GM18519 (cell line): ENCODE measurements around the gene THEMIS2.

ENCODE experiments used
- ATAC-seq: cut with Tn5 transposase; IDR thresholded peaks from one replicate; pipeline ENCODE4 v1.9.1; 2021; ENCODE audit warnings: mild to moderate bottlenecking, moderate library complexity; ENCODE audit not compliant: unreplicated experiment, low FRiP score

The THEMIS2 gene

DNA sequence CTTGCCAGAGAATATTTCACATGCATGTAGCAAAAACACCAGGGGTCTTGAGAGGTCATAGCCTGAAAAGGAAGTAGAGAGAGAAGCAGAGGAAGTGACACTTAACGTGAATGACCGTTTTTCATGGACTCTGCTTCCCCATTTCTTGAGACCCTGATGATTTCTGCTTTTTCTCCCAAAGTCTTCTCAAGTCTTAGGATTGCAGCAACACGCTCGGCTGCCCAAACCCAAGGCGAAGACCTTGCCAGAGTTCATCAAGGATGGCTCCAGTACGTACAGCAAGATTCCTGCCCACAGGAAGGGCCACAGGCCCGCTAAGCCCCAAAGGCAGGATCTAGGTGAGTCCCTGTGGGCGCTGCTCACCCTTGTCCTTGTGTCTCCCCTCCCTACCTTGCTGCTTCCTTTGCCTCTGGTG lies 12.8 kb downstream of the THEMIS2 start:
- no peak for ATAC-seq

DNA sequence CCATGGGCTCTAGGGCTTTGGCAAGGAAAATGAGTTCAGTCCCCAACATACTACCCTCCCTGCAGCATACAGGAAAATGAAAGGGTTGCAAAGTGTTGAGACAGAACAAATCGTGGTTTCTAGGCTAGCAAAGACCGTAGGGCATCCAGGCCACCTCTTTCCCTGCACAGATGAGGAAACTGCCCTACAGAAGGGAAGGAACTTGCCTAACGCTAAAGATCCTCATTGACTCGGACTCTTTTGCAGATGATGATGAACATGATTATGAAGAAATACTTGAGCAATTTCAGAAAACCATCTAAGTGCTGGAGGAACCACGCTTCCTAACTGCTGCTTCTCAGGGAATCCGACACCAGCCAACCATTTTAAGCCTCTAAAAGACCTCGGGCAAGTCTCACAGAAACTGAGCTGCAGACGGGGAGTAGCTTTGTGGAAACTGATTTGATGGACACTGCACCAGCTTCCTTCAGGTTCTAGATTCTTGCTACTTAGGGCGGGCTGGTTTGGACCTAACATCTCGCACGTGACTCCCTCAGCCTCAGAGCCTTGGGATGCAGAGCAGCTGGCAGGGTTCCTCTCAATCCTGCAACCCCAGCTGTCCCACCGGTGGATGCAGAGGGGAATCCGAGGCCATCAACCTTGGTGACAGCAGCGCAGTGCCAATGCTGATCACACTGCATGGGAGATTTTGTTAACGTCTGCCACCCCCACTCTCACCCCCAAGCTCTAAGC lies 13.4 kb downstream of the THEMIS2 start:
- ATAC-seq, result no peak

DNA sequence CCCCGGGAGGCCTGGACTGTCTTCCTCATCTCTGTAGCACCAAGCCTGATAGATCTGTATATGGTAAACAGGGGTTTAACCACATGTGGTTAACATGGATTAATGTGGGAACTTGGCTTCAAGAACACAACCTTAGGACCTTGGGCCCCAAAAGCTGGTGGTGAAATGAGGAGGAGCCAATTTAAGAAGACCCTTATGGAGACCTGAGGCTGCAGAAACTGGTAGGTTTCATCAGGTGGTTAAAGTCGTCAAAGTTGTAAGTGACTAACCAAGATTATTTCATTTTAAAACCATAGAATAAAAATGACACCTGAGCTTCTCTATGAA lies 14.0 kb downstream of the THEMIS2 start:
- no peak for ATAC-seq

GRCh38 chr1:27886744-27887143 lies 14.4 kb downstream of the THEMIS2 start:
- ATAC-seq, result no peak

DNA sequence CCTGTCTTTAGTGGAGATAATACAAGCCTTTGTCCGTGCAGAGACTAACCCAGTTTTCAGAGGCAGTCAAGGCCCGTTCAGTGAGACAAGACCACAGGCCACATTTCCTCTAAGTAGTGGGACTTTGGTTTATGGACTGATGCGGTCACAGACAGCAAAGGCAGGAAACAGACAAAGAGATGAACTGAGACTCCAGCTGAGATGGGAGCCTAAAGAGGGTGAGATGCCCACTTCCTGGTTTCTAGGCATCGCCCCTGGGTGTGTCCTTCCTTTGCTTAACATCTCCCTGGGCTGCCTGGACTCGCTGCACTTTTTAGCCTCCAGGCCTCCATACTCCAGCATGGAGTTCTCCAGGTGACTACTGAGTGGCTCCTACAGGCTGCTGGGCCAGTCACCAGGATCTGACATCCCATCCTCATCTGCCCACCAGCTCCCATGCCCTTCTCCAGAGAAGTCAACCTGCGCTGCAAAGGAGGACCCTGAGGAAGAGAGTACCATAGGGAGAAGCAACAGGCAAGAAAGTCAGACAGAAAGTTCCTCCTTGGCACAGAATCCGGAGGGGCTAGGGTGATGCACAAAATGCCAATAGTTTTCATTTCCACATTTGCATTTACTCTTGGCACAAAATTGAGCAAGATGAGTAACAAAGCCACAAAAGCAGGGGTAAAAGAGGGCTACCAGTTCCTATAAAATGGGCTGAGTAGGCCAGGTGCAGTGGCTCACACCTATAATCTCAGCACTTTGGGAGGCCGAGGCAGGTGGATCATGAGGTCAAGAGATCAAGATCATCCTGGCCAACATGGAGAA lies 15.1 kb downstream of the THEMIS2 start:
- no peak for ATAC-seq

DNA sequence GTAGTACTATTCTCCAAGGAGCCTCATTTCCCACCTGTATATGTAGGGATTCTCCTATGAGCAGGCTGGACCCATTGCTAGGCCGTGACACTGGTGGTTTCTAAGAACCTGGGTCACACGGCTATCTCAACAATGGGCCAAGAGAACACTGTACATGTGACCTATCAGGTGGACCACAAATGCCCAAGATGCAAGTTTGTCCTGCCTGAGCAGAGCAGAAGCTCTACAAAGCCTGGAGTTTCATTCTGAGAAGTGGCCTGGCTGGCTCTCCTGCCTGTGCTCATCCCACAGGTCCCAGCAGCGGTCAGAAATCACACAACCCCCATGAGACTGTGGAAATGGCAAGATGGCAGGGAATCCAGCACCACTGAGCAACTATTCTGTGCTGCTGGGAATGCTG lies 17.2 kb downstream of the THEMIS2 start:
- no peak for ATAC-seq

DNA sequence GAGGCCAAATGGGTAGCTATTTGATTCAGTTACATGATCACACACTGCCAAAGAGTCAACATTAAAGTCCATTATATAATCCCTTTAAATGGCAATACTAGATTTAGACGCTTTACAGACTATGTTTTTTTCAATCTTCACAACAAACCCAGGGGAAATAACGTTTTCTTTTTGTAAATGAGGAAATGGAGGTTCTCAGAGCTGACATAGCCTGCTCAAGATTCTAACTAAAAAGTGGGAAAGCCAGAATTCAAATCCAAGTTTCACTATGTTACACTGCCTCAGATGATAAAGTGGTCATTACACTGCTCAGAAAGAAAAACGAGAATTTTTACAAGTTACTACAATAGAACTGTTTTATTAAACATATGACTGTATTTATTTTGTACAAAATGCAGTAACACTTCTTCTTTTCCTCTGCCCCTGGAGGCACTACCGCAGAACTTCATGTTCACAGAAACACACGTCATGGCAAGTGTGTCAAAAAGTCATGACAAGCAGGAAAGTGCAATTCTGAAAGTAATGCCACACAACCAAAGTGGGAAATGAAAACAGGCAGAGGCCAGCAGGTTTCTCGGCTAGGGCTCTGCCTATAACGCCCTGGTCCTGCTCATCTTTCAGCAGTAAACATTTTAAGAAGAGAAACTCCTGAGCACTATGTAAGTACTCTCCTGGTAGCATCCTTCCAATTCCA lies 19.0 kb downstream of the THEMIS2 start:
- ATAC-seq, result peak; percentile 34

DNA sequence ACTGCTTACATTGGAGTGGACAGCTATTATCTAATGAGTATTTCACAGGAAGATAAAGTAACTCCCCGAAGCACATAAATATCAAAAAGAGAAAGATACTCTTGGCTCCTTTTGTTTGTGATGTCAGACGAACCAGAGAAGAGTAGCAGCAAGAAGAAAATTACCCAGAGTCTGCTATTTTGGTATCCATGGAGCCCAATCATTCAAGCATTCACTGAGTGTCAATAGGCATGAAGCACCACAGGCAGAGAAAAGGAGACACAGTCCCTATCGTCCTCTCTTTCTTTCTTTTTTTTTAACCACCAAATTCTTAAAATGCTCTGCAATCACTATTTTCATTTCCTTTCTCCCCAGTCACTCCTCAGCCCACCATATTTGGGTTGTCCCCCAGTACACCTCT lies 22.2 kb downstream of the THEMIS2 start:
- no peak for ATAC-seq

GRCh38 chr1:27906759-27907158 lies 34.4 kb downstream of the THEMIS2 start:
- ATAC-seq, result no peak

- no peak for ATAC-seq
Observed at GRCh38 chr1:27912429-27912828, 40.1 kb downstream of the THEMIS2 start.

- ATAC-seq, result no peak
Observed at GRCh38 chr1:27915082-27915575, 42.8 kb downstream of the THEMIS2 start.

GRCh38 chr1:27922272-27922671 lies 49.9 kb downstream of the THEMIS2 start:
- ATAC-seq, result no peak

- no peak for ATAC-seq
Observed at GRCh38 chr1:27928216-27928954, 56.0 kb downstream of the THEMIS2 start.

DNA sequence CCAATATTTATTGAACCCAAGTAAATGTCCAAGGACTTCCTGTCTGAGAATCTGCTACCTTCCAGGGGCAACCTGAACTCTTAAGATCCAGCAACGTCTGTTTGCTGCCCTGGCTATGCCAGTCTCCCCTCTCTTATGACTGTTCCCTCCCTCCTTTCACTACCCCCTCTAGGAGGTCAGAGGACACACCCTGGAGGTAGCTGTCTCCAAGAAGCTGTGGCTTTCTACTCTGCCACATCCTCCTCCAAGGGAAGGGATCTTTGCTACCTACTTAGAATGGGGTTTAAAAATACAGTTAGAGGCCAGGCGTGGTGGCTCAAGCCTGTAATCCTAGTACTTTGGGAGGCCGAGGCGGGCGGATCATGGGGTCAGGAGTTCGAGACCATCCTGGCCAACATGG lies 58.8 kb downstream of the THEMIS2 start:
- no peak for ATAC-seq

DNA sequence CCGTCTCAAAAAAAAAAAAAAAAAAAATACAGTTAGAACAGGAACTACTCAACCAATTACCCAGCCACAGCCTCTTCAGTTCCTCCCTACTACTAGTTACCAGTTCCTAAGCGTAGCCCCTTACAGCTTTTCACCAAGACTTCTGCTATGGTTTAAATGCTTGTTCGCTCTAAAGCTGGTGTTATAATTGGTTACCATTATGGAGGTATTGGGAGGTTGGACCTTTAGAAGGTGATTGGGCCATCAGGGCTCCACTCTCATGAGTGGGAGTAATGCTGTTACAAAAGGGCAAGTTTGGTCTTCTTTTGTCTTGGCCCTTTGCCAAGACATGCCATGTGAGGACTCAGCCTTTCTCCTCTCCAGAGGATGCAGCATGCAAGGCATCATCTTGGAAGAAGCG lies 59.4 kb downstream of the THEMIS2 start:
- no peak for ATAC-seq

GRCh38 chr1:27934818-27935549 lies 62.6 kb downstream of the THEMIS2 start, which contains the start of gene SMPDL3B:
SMPDL3B (plus strand) TSS chr1:27935000; CDS start chr1:27935184, 184 bp downstream.
- no peak for ATAC-seq

- no peak for ATAC-seq
Observed at GRCh38 chr1:27935721-27936120, 63.4 kb downstream of the THEMIS2 start.
